ENCODE measurements around the gene RANBP2. TPM values are rescaled to one million over a fixed set of nuclear protein-coding genes. Genes with fewer than 3 reads are reported as not detected.
"Not testable (repeated sequence)": the region's sequence is repeated elsewhere in the genome, so short reads cannot be mapped to it uniquely, and the experiment has no call there.

RANBP2 gene
- polyA plus RNA-seq, 1 donor from 2014 or later = 38.8 TPM

DNA sequence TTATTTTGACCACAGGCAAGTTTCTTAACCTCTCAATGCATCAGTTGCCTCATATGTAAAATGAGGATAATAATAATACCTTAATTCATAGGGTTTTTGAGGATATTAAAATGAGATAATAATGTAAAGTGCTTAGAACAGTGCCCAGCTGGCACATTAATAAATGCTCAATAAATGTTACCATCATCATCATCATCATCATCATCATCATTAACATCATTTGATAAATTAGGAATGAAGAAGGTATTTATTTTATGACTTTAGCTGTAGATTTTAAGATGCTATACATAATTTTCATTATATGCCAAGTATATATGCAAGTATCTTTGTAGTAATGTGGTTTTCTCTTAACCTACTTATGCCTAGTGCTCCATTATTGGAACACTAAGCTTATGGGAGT lies 43.3 kb downstream of the RANBP2 start:
- not testable (repeated sequence) for H3K79me2 ChIP-seq (replicated peaks; ENCODE audit: insufficient read depth, low read length); H2AFZ ChIP-seq (ENCODE audit: low read depth, low read length); H3K4me2 ChIP-seq (ENCODE audit: low read length); H3K9me3 ChIP-seq (ENCODE audit: low read length); H3F3A ChIP-seq (ENCODE audit: insufficient read depth, low read length, poor library complexity, severe bottlenecking); H3K4me3 ChIP-seq (ENCODE audit: low read length); H4K20me1 ChIP-seq (ENCODE audit: insufficient read depth); H3K36me3 ChIP-seq (ENCODE audit: insufficient read depth, low read length); H3K9ac ChIP-seq (ENCODE audit: low read length); H3K27ac ChIP-seq (ENCODE audit: low read length); H3K27me3 ChIP-seq (ENCODE audit: insufficient read depth, low read depth, low read length); H3K9me2 ChIP-seq (ENCODE audit: insufficient read depth, low read length)

DNA sequence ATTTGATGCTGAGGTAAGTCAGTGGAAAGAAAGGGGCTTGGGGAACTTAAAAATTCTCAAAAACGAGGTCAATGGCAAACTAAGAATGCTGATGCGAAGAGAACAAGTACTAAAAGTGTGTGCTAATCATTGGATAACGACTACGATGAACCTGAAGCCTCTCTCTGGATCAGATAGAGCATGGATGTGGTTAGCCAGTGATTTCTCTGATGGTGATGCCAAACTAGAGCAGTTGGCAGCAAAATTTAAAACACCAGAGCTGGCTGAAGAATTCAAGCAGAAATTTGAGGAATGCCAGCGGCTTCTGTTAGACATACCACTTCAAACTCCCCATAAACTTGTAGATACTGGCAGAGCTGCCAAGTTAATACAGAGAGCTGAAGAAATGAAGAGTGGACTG lies 47.4 kb downstream of the RANBP2 start:
- not testable (repeated sequence) for H3K27me3 ChIP-seq (ENCODE audit: insufficient read depth, low read depth, low read length); H3F3A ChIP-seq (ENCODE audit: insufficient read depth, low read length, poor library complexity, severe bottlenecking); H2AFZ ChIP-seq (ENCODE audit: low read depth, low read length); H3K79me2 ChIP-seq (replicated peaks; ENCODE audit: insufficient read depth, low read length); H4K20me1 ChIP-seq (ENCODE audit: insufficient read depth); H3K4me3 ChIP-seq (ENCODE audit: low read length); H3K9me2 ChIP-seq (ENCODE audit: insufficient read depth, low read length); H3K36me3 ChIP-seq (ENCODE audit: insufficient read depth, low read length); H3K4me2 ChIP-seq (ENCODE audit: low read length); H3K9me3 ChIP-seq (ENCODE audit: low read length); H3K27ac ChIP-seq (ENCODE audit: low read length); H3K9ac ChIP-seq (ENCODE audit: low read length)

DNA sequence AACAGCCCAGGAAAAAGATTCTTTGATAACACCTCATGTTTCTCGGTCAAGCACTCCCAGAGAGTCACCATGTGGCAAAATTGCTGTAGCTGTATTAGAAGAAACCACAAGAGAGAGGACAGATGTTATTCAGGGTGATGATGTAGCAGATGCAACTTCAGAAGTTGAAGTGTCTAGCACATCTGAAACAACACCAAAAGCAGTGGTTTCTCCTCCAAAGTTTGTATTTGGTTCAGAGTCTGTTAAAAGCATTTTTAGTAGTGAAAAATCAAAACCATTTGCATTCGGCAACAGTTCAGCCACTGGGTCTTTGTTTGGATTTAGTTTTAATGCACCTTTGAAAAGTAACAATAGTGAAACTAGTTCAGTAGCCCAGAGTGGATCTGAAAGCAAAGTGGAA lies 48.6 kb downstream of the RANBP2 start:
- not testable (repeated sequence) for H3K4me2 ChIP-seq (ENCODE audit: low read length); H3F3A ChIP-seq (ENCODE audit: insufficient read depth, low read length, poor library complexity, severe bottlenecking); H3K9ac ChIP-seq (ENCODE audit: low read length); H4K20me1 ChIP-seq (ENCODE audit: insufficient read depth); H3K27me3 ChIP-seq (ENCODE audit: insufficient read depth, low read depth, low read length); H3K79me2 ChIP-seq (replicated peaks; ENCODE audit: insufficient read depth, low read length); H3K9me2 ChIP-seq (ENCODE audit: insufficient read depth, low read length); H3K36me3 ChIP-seq (ENCODE audit: insufficient read depth, low read length); H3K9me3 ChIP-seq (ENCODE audit: low read length); H3K27ac ChIP-seq (ENCODE audit: low read length); H2AFZ ChIP-seq (ENCODE audit: low read depth, low read length); H3K4me3 ChIP-seq (ENCODE audit: low read length)

DNA sequence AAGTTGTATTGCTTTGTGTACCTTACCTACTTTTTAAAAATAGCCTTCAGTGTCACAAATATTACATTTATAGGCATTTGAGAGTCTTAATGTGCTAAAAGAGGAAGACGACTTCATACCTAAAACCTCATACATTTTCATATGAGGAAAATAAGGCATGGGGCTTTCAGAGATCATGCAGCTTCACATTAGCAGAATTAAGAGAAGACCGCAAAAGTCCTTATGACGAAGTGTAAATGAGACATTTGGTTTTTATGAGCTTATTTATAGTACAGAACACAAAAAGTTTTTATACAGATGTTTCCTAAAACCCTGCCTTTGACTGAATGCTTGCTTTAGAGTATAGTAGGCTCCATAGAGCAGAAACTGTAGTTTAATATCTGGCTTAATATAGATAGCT lies 57.2 kb downstream of the RANBP2 start:
- Histone ChIP-seq H3K9me3 (ENCODE audit: low read length) (no peaks in the 10 kb centered on the region), H3K4me3 (ENCODE audit: low read length) (no peak overlapping the region), H3K9me2 (ENCODE audit: insufficient read depth, low read length) (no peaks in the 10 kb centered on the region), H3K36me3 (ENCODE audit: insufficient read depth, low read length) (no peaks in the 10 kb centered on the region), H3K27ac (ENCODE audit: low read length) (no peak overlapping the region), H2AFZ (ENCODE audit: low read depth, low read length) (no peak overlapping the region), H3F3A (ENCODE audit: insufficient read depth, low read length, poor library complexity, severe bottlenecking) (no peaks in the 10 kb centered on the region), H4K20me1 (ENCODE audit: insufficient read depth) (no peaks in the 10 kb centered on the region), H3K27me3 (ENCODE audit: insufficient read depth, low read depth, low read length) (no peaks in the 10 kb centered on the region), H3K9ac (ENCODE audit: low read length) (no peak overlapping the region), H3K79me2 (replicated peaks; ENCODE audit: insufficient read depth, low read length) (no peaks in the 10 kb centered on the region), H3K4me2 (ENCODE audit: low read length) (no peak overlapping the region)
- TF ChIP-seq EP300 (conservative IDR thresholded peaks at IDR 0.05; ENCODE audit: poor library complexity, severe bottlenecking) (no peak), SMC3 (conservative IDR thresholded peaks at IDR 0.05; ENCODE audit: poor library complexity) (no peak), RAD21 (conservative IDR thresholded peaks at IDR 0.05) (no peak), TAF1 (IDR thresholded peaks at IDR 0.05; ENCODE audit: low read depth) (no peak), MXI1 (conservative IDR thresholded peaks at IDR 0.05; ENCODE audit: poor library complexity, severe bottlenecking) (no peak), EZH2 (IDR thresholded peaks at IDR 0.05; ENCODE audit: borderline replicate concordance, insufficient read depth, low read length, poor library complexity, severe bottlenecking) (no peak), POLR2AphosphoS5 (IDR thresholded peaks at IDR 0.05) (no peak)
- TF ChIP-seq, protein P1, sequence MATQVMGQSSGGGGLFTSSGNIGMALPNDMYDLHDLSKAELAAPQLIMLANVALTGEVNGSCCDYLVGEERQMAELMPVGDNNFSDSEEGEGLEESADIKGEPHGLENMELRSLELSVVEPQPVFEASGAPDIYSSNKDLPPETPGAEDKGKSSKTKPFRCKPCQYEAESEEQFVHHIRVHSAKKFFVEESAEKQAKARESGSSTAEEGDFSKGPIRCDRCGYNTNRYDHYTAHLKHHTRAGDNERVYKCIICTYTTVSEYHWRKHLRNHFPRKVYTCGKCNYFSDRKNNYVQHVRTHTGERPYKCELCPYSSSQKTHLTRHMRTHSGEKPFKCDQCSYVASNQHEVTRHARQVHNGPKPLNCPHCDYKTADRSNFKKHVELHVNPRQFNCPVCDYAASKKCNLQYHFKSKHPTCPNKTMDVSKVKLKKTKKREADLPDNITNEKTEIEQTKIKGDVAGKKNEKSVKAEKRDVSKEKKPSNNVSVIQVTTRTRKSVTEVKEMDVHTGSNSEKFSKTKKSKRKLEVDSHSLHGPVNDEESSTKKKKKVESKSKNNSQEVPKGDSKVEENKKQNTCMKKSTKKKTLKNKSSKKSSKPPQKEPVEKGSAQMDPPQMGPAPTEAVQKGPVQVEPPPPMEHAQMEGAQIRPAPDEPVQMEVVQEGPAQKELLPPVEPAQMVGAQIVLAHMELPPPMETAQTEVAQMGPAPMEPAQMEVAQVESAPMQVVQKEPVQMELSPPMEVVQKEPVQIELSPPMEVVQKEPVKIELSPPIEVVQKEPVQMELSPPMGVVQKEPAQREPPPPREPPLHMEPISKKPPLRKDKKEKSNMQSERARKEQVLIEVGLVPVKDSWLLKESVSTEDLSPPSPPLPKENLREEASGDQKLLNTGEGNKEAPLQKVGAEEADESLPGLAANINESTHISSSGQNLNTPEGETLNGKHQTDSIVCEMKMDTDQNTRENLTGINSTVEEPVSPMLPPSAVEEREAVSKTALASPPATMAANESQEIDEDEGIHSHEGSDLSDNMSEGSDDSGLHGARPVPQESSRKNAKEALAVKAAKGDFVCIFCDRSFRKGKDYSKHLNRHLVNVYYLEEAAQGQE (IDR thresholded peaks at IDR 0.05; ENCODE audit: borderline replicate concordance) = no peak
- TF ChIP-seq, protein P2, sequence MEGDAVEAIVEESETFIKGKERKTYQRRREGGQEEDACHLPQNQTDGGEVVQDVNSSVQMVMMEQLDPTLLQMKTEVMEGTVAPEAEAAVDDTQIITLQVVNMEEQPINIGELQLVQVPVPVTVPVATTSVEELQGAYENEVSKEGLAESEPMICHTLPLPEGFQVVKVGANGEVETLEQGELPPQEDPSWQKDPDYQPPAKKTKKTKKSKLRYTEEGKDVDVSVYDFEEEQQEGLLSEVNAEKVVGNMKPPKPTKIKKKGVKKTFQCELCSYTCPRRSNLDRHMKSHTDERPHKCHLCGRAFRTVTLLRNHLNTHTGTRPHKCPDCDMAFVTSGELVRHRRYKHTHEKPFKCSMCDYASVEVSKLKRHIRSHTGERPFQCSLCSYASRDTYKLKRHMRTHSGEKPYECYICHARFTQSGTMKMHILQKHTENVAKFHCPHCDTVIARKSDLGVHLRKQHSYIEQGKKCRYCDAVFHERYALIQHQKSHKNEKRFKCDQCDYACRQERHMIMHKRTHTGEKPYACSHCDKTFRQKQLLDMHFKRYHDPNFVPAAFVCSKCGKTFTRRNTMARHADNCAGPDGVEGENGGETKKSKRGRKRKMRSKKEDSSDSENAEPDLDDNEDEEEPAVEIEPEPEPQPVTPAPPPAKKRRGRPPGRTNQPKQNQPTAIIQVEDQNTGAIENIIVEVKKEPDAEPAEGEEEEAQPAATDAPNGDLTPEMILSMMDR (IDR thresholded peaks at IDR 0.05; ENCODE audit: poor library complexity, severe bottlenecking) = no peak
